ENCODE measurements around the gene SLC2A13.

GRCh38 chr12:40039598-40039997, 66.3 kb downstream of the SLC2A13 start:
- TF ChIP-seq CTCF (IDR thresholded peaks at IDR 0.05), result no peak
- no peak for TF ChIP-seq POLR2A (IDR thresholded peaks at IDR 0.05)

All from body of pancreas (tissue), 4 donors.